NCI-H1105 (cell line): ENCODE measurements around the gene FARP1.

Experiments used
- DNase-seq: peaks from one replicate; lab custom pipeline; 2025; lab: John Stamatoyannopoulos, UW

FARP1 gene

GRCh38 chr13:98332222-98332621 is 189.3 kb downstream of the FARP1 start:
- no peak for DNase-seq

GRCh38 chr13:98332691-98333090 is 189.8 kb downstream of the FARP1 start:
- DNase-seq: no peak

GRCh38 chr13:98333486-98333885 is 190.6 kb downstream of the FARP1 start:
- no peak for DNase-seq

- DNase-seq: no peak
These were observed 191.8 kb downstream of the FARP1 start for GRCh38 chr13:98334620-98335205.

GRCh38 chr13:98335721-98336120 is 192.8 kb downstream of the FARP1 start:
- DNase-seq: no peak

GRCh38 chr13:98338310-98338709 is 195.4 kb downstream of the FARP1 start:
- DNase-seq: no peak

- DNase-seq: no peak
These were observed 197.0 kb downstream of the FARP1 start for GRCh38 chr13:98339684-98340425.

- no peak for DNase-seq
These were observed 200.1 kb downstream of the FARP1 start for GRCh38 chr13:98342953-98343352.

- DNase-seq: no peak
These were observed 200.6 kb downstream of the FARP1 start for GRCh38 chr13:98343461-98343860.

GRCh38 chr13:98344392-98344791 is 201.5 kb downstream of the FARP1 start:
- no peak for DNase-seq

- DNase-seq: no peak
These were observed 202.4 kb downstream of the FARP1 start for GRCh38 chr13:98345107-98345935.

- DNase-seq: no peak
These were observed 204.2 kb downstream of the FARP1 start for GRCh38 chr13:98346904-98347636.

GRCh38 chr13:98347756-98348155 is 204.9 kb downstream of the FARP1 start:
- DNase-seq: no peak

GRCh38 chr13:98348466-98349200 is 205.7 kb downstream of the FARP1 start:
- DNase-seq: no peak

- no peak for DNase-seq
These were observed 206.9 kb downstream of the FARP1 start for GRCh38 chr13:98349731-98350305.

- DNase-seq: no peak
These were observed 207.9 kb downstream of the FARP1 start for GRCh38 chr13:98350746-98351330.

GRCh38 chr13:98351636-98352035 is 208.7 kb downstream of the FARP1 start:
- DNase-seq: no peak

- no peak for DNase-seq
These were observed 209.3 kb downstream of the FARP1 start for GRCh38 chr13:98352226-98352625.

GRCh38 chr13:98353750-98354149 is 210.9 kb downstream of the FARP1 start:
- no peak for DNase-seq

GRCh38 chr13:98358937-98359336 is 216.0 kb downstream of the FARP1 start:
- DNase-seq: no peak

- no peak for DNase-seq
These were observed 217.7 kb downstream of the FARP1 start for GRCh38 chr13:98360545-98360944.
